NCI-H1930 (cell line): Measurements from ENCODE around the gene NFIB.

Experiments
- DNase-seq, 2 experiments: peaks; one replicate each; lab custom pipeline; 2025; lab: John Stamatoyannopoulos, UW

The NFIB gene

DNA sequence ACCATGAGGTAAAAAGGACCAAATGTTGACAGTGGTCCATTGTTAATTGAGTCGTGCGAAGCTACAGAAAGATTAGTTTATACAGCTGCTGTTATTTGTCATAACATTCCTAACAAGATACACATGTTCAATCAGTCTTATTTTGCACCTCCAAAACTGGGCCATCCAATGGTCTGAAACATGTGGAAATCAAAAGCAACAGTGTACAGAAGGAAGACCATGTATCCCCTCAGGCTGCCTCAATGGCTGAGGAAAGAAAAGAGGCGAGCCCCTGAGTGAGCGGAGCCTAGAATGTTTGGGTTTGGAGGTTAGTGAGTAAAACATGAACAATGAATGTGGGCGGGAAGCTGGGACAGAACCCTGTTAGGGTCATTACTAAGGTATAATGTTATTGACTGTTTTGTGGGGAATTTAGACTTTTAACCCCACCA, 35.6 kb downstream of the NFIB start:
- DNase-seq: peak; percentile 24 to 60

DNA sequence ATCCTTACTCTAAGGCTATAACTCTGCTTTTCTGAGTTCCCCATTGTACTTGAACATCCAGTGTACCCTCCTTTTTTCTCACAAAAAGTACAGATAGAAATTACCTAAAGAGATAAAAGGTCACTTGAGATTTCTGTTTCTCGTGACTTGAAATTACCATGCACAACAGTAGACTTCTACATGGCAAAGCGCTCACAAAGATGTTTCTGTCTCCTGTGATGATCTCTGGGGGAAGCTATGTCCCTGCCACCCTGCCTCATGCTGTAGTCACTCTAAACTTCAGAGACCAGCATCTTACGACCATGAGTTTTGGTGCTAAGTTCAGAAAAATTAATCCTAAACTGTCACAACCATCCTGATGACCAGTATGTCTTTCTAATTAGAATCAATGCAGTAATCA, 36.2 kb downstream of the NFIB start:
- no peak for DNase-seq

DNA sequence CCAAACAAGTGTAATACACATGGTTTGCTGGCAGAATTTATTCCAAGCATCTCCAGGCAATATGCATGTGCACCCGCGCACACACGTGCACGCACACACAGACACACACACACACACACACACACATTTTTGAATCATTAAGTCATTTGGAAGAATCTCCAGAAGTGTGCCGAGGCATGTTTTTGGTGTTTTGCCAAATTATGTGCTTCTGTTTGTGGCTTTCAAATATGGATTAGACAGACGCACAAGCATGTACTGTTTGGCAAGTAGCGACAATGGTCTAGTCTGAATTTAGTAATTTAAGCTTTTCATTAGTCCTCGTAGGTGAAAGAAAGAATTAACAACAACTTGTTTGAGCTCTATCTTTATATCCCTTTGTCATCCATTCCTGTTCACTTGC, 36.7 kb downstream of the NFIB start:
- no peak for DNase-seq

DNA sequence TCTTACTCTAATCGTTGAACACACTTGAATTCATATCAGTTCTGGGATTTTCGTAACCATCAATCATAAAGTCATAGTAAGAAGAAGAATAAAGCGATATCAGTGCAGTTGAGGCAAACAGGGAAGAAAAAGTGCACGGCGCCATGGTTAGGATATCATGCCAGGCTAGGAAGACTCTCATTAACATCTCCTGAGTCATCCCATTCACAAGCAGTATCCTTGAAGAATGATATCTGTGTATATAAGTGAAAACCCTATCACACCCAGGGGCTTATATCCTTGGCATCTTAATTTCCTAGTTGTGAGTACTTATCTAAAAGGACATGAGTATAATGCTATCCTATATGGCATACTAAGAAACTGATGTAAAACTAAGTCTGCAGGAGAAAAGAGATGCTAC, 38.6 kb downstream of the NFIB start:
- no peak for DNase-seq

DNA sequence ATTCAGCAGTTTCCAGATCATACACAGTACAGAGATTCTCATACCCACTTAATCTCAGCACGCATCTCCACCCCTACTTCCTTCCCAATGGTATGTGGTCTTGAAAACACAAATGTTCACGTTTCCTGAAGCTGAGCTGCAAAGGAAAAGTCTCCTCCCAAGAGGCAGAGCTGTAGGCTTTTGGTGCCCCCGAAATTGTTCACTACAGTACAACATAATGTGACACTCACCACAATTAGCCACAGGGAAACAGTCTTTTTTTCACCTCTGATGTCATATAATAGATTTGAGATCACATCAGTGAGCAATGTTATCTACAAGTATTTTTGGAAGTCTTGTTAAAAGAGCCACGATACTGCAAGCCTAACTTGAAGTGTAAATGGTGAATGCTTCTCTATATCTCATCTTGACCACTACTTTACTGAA, 40.2 kb downstream of the NFIB start:
- DNase-seq: no peak

DNA sequence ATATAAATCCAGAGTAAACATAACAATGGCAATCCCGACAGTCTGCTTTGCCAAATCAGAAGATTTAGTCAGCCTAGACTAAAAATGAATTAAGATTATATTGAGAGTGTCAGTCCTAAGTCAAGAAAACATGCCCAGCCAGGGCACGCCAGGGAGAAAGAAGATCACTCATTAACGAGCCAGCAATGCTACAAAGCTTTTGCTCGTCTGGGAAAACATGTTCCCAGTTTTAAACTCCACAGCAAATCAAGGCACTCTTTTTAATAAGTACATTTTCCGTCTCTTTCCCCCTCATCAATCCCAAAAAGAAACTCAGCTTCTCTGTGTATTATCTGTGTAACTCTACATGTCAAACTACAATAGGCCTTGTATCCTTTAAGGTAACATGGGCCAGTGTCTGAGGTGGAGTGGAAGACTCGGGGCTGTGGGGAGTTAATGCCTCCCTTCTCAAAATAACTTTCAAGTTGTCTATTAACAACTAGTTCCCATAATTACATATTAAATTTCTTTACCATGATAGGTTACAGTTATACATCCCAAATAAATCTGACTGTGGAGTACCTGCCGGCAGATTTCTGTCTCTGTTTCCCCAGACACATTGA, 40.9 kb downstream of the NFIB start:
- DNase-seq: no peak

DNA sequence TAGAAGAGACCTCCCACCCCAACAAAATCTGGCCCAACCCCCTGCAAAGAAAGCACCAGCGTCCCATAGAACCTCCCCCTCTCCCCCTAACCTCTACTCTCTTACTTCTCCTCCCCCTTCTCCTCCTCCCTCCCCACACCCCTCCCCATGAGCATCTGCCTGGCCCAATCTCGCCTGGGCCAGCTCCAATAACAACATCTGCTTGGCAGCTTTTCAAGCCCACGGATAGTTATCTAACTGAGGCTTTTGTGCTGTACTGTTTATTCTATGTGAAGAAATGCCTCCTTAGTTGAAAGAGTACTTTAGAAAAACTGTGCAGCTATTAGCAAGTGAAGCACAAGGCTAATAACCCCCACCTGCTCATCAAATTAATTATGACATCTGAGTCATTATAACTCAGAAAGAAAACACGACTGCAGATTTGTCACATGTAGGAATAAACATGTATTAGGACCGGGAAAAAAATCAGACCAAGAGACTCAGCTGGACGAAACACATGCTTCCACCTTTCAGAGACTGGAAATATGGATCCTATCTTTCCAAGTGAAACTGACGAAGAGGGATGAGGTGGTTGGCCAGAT, 42.8 kb downstream of the NFIB start:
- peak; percentile 77 to 79 for DNase-seq

DNA sequence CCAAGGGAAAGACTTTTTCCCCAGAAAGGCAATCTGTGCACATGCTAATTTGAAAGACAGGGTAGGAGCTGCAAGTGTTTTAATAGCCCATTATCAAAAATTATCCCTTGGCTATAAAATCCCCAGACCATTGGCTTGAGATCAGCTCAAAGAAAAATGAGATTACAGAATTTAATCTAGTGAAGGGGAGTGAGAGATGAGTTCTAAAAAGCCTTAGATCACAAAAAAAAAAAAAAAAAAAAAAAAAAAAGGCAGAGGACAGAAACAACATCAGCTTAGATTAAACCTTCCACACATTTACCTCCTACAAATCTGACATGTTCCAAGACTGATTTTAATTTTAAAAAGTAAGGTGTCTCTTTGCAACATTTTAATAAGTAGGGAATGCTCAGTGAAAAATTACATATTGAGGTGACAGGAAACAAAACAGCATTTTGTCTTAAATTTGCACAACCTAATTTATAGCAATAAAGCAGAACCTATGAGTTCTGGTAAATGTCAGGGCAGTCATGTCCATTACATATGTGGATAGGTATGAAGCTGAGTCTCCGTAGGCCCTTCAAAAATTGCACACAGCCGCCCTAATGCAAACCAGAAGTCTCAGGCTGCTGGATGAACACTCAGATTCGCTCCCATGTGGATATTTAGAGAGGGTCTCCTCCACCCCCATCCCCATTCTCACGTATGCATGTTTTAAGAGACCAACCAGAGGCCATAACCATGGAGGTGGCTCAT, 43.4 kb downstream of the NFIB start:
- DNase-seq: peak in 1 of 2 experiments; percentile 51

DNA sequence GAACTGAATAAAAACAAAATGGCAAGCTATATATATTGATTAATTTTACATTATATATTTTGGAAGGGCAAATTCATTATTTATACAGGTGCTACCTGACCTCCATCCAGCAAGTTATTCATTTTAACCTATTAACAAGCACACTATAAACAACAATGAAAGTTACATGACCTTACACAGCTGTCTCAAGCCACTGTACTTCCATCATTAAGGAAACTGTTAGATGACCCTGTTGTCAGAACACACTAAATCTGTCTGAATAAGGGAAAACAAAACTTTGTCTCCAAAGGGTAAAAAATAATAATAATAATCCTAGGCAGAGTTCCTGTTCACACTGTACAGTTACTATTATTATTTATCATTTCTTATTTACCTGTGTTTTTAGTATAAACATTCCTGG, 44.0 kb downstream of the NFIB start:
- no peak for DNase-seq

DNA sequence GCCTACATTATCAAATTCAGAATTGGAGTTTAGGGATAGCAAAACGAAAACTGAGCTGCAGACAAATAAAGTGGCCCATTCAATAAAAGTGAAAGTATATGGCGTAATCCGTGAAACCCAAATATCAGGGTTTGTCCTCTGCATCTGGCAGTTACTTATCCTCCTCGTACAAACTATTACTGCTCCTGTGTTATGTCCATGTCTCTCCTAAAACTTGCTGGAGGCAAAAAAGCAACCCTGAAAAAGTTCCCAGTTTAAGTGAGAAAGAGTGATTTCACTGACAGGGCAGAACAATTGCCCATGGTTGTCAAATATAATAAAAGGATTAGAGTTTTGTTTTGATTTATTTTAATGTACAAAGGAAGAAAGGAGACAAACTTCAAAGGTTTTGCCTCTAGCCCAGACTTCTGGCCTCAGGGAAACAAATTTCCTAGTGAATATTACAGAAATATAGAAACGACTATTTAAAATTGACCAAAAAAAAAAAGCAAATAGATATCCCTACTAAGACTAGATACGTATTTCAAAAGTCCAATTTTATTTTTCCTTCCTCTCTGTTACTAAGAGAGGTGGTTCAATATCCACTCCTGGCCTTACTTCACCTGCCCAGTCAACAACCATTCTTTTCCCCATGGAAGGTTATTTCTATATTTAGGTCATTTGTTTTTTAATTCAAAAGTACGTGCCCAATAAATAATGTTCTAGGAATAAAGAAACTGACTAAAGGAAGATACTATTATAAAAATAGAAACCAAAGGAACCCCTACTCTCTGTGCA, 50.0 kb downstream of the NFIB start:
- no peak for DNase-seq

DNA sequence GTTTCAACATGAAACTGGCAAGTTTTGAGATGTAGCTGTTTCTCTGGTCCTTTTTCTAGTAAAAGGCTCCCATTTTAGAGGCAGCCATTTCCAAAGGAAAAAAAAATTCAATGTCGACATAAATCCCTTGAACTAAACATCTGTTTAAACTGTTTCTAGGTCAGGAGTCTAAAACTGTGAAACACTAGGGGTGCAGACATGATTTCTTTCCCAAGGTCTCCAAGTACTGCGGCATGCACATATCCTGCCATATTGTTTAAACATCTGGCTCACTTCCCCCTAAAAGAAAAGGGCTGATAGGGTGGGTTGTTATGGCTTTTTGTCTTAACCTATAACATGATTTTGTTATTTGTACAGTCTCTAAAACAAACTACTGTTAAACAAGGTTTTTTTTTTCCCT, 51.1 kb downstream of the NFIB start:
- no peak for DNase-seq

DNA sequence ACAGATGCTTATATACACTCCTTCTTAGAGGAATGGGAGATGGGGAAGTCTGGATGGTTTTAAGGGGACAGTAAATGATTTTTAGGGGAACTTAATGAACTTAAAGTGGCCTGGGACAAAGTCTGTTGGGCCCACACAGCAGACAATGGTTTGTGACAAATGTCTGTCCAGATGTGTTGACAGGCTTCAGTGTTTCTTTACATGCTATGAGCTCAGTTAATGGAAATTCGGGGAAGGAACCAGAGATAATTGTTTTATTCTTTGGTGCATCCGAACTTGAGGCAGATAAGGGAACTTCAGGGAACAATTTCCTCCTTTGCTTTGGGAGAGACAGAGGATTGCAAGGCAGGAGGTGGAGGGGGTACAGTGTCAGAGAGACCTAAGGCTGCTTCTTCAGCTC, 52.3 kb downstream of the NFIB start:
- DNase-seq: no peak

DNA sequence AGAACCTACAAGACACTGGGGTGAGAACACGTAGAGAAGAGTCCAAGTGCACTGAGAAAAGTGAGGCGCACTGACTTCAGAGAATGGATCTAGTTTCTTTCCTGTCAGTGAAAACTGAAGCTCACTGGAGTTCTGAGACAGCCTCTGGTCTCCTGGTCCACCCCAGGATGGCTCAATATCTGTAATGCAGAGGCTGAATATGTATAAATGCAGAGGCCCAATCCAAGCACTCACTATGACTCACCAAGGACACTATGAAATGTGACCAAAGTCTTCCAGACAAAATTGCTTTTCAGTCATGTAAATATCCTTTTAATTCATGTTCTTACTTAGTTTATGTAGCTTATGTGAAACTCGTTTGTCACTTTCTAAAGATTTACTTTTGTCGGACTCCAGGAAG, 53.8 kb downstream of the NFIB start:
- no peak for DNase-seq

DNA sequence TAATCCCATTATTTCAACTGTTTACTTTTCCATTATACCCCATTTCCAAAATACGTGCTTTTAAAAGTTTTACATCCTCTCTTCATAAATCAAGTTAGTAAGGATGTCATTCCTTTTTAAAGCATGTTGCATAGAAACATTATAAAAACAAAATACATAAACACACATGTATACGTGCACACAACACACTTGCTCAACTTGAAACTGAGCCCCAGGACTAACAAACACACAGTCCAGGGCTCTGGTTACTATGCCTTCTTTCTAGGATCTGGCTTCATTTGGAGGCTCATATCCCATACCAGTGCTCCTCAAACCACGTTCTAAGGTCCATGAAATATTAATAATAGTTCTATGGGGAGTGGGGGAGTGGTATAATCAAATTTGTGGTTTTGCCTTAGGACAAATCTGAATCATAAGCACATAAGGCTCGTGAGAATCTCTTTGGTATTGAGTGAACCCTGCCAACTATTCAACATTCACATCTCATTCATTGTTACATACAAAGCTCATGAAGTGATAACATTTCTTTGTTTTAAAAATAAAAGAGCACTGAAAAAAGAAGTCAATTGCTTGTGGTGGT, 55.2 kb downstream of the NFIB start:
- DNase-seq: no peak

DNA sequence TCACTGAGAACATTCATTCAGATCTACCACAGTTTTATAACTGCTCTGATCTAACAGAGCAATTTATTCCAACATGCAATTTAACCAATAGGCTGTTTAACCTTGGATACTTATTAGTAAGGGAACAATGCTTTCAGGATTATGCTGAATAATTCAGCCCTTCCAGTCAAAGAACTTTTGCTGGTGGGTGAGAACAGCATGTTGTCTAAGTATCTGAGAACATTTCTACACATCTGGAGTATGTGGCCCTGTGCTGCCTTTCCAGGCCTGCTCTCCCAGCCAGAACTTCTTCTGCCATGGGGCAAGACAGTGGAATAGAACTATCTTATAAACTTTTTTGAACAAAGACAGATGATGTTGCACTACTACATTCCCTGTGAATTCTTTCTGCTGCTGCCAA, 55.8 kb downstream of the NFIB start:
- no peak for DNase-seq

DNA sequence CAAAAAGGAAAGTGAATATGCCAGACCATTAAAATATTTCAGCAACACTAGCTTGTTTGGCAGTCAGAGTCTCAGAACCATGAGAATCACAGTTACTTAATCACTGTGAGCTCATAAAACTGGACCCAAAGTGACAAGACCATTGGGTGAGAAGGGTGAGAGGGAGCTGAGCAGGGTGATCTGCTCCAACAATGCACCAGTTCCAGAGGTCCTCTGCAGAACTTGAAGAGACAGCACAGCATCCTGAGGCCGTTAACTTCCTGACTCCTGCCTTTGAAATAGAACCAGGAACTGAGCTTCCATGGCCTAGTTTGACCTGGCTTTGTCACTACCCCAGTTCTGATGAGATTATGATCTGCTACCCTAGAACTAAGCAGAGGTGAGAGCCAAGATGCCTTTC, 57.4 kb downstream of the NFIB start:
- no peak for DNase-seq

DNA sequence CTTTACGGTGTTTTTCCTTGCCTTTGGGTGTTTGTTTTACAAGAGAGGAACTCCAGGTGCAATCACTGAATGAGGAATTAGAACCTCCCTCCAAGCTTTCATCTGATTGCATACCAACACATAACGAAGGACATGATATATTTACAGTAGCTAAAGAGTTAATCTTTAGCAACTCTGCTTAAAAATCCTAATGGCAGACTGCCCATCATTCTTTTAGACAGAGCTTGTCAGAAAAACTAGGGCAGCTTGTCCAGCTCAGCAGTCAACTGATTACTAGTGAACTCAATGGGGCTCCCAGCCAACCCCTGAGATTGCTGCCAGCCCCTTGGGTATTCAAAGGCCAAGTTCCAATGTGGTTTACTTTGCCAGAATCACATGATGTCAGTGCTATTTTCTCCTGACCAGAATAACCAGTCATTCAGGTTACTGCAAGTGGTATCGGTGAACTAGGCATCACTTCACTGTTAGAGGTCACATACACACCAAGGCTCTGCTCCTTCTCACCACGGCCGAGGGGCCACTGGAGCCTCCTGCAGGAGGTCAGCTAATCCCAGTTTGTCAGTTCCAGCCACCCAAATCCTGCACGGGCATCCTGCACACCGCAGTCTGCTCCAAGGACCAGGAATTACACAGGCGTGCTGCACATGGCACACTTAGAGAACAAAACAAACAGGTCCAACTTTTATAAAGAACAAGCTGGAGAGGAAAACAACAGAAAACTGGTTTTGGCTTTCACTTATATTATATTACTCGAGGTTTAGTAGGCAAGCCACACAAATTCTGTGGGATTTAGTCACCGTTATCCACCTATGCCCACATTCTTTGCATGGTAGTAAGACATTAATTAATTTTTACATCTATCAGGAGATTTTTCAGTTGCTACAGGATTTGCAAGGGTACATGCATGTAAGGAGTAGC, 62.5 kb downstream of the NFIB start:
- DNase-seq: no peak

DNA sequence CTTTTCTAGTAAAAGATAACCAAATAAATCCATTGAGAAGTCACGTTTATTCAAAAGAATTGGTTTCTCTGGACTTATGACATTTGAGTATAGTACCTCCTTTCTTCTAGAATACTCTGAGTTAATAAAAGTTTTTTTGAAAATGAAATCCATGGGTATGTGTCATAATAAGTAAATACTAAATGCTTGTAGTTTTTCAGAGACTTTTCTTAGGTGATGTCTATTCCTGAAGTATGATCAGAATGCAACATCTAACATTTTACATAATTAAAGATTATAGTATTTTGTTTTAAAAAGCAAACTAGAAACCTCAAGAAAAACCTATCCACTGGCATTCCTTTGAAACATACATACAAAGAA, 63.2 kb downstream of the NFIB start:
- DNase-seq: no peak

DNA sequence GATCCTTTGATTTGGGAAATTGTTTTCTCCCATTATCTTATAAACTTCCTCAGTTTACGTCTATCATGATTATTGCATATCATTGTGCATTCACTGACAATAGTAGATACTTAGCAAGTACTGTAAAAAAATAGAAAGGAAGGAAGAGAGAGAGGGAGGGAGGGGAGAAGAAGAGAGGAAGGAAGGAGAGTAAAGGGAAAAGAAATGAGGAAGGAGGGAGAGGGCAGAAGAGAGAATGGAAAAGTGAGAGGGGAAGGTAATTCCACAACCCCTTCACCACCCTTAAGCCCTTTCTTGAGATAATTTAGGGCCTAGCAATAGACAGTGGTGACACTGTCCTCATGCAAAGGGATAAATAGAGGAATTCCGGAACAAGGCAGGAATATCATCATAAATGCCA, 64.4 kb downstream of the NFIB start:
- no peak for DNase-seq

DNA sequence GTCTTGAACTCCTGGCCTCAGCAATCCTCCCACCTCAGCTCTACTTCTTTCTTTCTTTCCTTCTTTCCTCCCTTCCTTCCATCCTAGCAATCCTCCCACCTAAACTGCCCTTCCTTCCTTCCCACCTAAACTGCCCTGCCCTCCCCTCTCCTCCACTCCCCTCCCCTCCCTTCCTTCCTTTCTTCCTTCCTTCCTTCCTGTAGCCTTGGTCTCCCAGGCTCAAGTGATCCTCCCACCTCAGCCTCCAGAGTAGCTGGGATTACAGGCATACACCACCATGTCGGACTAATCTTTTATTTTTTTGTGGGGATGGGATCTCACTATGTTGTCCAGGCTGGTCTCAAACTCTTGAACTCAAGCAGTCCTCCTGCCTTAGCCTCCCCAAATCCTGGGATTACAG, 65.8 kb downstream of the NFIB start:
- no peak for DNase-seq

DNA sequence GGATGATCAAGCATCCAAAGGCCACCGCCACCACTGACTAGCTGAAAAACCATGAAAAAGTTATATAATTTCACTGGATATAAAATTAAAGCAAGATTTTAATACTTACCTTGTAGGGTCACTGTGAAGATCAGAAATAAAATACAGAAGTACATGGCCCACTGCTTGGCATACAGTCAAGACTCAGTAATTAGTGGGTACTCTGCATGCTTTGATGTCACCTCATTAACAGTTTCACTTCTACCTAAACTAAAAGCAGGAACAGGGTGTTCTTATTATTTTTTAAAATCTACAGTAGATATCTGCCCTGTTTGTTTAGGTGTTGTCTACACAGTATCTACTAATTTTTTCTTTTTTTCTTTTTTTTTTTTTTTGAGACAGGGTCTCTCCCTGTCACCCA, 66.4 kb downstream of the NFIB start:
- no peak for DNase-seq

DNA sequence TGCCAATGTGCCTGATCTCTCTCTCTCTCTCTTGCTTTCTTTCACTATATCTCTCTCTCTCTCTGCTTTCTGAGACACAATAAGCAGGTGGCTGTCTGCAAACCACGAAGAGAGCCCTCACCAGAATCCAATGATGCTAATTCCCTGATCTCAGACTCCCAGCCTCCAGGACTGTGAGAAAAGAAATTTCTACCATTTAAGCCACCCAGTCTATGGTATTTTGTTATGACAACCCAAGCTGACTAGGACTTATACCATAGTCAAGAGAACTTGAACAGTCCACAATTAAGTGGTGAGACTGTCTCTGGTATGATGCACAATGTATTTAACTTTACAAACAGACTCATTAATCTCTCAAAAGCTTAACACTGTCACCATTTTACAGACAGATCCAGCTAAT, 67.0 kb downstream of the NFIB start:
- DNase-seq: no peak
